Ovary (tissue), 9 donors: ENCODE measurements around the gene TBC1D32. TPM values are rescaled to one million over a fixed set of nuclear protein-coding genes. Genes with fewer than 3 reads are reported as not detected.

Experiments used
- DNase-seq, 5 donors: peaks; one replicate each; pipeline ENCODE4 v3.0.0-alpha.2; 2019 to 2020
- H3K27ac ChIP-seq, 2 donors: fragments of 200-600 bp; one replicate each; pipeline versions ENCODE4 v1.5.1 to v1.8.0; 2019 to 2022
- H3K27me3 ChIP-seq: fragments of 200-600 bp; one replicate; pipeline ENCODE4 v1.8.0; 2022
- H3K36me3 ChIP-seq: fragments of 200-600 bp; sonication (generic); one replicate; pipeline ENCODE4 v1.5.1; 2019
- H3K4me1 ChIP-seq: one replicate; pipeline ENCODE4 v1.8.1; 2013; ENCODE audit warnings: mild to moderate bottlenecking, moderate library complexity; ENCODE audit not compliant: insufficient read depth
- H3K4me3 ChIP-seq: fragments of 200-600 bp; sonication (generic); one replicate; pipeline ENCODE4 v1.5.1; 2017
- H3K9me3 ChIP-seq, 2 donors: fragments of 200-600 bp in 1 of 2; sonication (generic) in 1 of 2; one replicate each; pipeline versions ENCODE4 v1.5.1 to v1.8.1; 2013 to 2019; ENCODE audit warnings: mild to moderate bottlenecking in 1 of 2, moderate library complexity in 1 of 2
- CTCF ChIP-seq, 3 donors: fragments of 450-650 bp in 2 of 3; fragments of 200-600 bp in 1 of 3; IDR thresholded peaks; one replicate each; pipeline versions ENCODE4 v1.5.1 to v1.8.0; 2016 to 2022; ENCODE audit warnings: antibody characterized with exemption in 3 of 3, mild to moderate bottlenecking in 1 of 3
- EP300 ChIP-seq: sonication (generic); formaldehyde crosslinking; IDR thresholded peaks from one replicate; pipeline ENCODE4 v1.6.1; 2017; ENCODE audit warnings: antibody characterized with exemption
- POLR2A ChIP-seq: fragments of 450-650 bp; IDR thresholded peaks from one replicate; pipeline ENCODE4 v1.6.1; 2017; ENCODE audit warnings: antibody characterized with exemption, mild to moderate bottlenecking, moderate library complexity
- WGBS, 3 donors: extraction: QIAGEN DNeasy Blood & Tissue Kit in 1 of 3; methylation state at CpG; one replicate each; pipeline versions ENCODE4 v1.1.5 to v1.1.7; 2013 to 2017; 5-methylcytosine and 5-hydroxymethylcytosine counted together
- intact Hi-C, 4 donors: fragments of 100-400 bp; cut with DNase I; formaldehyde crosslinking; loops; one replicate each; pipeline versions ENCODE4 v1.11.0 to v1.15.1; 2022 to 2023
- polyA plus RNA-seq, 2 donors: library from polyadenylated mRNA; stranded (reverse); fragments of 200-250 nt in 1 of 2; fragments of 350-450 nt in 1 of 2; fragmentation: Illumina TruSeq in 1 of 2; extraction: RNeasy Lipid Tissue Mini Kit (QIAGEN cat#74804) in 1 of 2; gene quantifications; one replicate each; pipeline ENCODE4 v1.2.3, GENCODE V29; 2013 to 2014
- total RNA-seq, 7 donors: library from RNA; depleted of rRNA in 2 of 7; stranded (reverse); fragments of >200 nt in 2 of 7; fragmentation: NEBNext Ultra II Directional in 3 of 7; extraction: Animal tissue kit (Norgen Biotek cat#: 25700) in 3 of 7; gene quantifications; one replicate each; pipeline versions ENCODE4 v1.1.0 to v1.2.4, GENCODE V29; 2016 to 2023
- donor health status: DM: no; HTN: no; CAD: no; lungs with moderate emphysema.
- donor health status: DM: no; HTN: no; CAD: no.
- donor health status: Bipolar disorder and iron deficiency.
- donor health status: DM: yes; HTN: yes; CAD: no.
- donor health status: DM: no; HTN: no; CAD: no.
- donor health status: DM: yes; HTN: yes; CAD: no.

TBC1D32 gene
- total and polyA plus RNA-seq, 9 donors: 2.4 to 13.4 (median 7.8) TPM

GRCh38 chr6:121365536-121366521 lies 31.5 kb upstream of the TBC1D32 start:
- intact Hi-C loops: no loop called here
- no peak overlapping the region for H3K27ac ChIP-seq
- WGBS, 3 donors: 71 to 79% (median 75%) methylated on average over 8 of the region's 8 CpGs

DNA sequence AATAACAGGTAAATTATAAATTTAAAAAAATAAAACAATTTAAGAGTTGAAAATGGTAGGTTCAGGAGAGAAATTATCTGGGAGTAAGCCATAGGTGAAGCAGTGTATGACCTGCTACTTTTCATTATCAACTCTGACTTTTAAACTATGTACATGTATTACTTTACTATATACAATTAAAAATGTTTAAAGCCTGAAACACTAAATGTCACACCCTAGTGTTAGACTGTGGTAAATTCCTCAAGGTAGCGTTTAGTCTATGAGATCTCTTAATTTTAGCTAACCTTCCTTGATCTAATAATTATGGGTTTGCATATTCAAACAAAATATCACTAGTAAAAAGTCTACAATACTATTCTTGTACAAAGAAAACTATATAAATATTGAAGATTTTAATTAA lies 22.3 kb upstream of the TBC1D32 start:
- no peak for TF ChIP-seq CTCF (IDR thresholded peaks at IDR 0.05)
- Histone ChIP-seq H3K4me3 (no peak overlapping the region), H3K36me3 (no peaks in the 10 kb centered on the region), H3K9me3 (no peaks in the 10 kb centered on the region), H3K27ac (no peak overlapping the region), H3K4me1 (no peaks in the 10 kb centered on the region), H3K27me3 (no peaks in the 10 kb centered on the region)
- intact Hi-C loops: no loop called here
- WGBS, 3 donors: 96 to 98% (median 98%) methylated on average over 1 of the region's 1 CpG
- no peak for DNase-seq

More at GRCh38 chr6:121365536-121366521, 31.5 kb upstream of the TBC1D32 start:
- TF ChIP-seq POLR2A (no peak), CTCF (IDR thresholded peaks at IDR 0.05) (no peak), EP300 (no peak)
- no peaks in the 10 kb centered on the region for H3K4me1 ChIP-seq
- DNase-seq: no peak
- no peaks in the 10 kb centered on the region for H3K9me3 ChIP-seq
- H3K36me3 ChIP-seq: no peaks in the 10 kb centered on the region
- no peak overlapping the region for H3K4me3 ChIP-seq
- no peaks in the 10 kb centered on the region for H3K27me3 ChIP-seq

DNA sequence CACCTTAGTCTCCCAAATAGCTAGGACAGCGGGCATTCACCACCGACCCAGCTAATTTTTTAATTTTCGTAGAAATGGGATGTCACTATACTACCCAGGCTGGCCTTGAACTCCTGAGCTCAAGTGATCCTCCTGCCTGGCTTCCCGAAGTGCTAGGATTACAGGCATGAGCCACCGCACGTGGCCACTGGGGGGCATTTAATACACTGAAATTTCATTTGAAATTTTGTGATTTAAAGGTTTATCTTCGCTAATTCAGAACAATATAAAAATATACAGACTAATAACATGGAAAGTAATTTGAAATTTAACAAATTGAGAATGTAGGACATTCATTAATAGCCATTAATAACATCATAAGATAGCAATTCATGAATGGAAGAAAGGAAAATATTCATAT lies 20.5 kb upstream of the TBC1D32 start:
- no peak overlapping the region for H3K4me3 ChIP-seq
- H3K36me3 ChIP-seq: no peaks in the 10 kb centered on the region
- 42 to 62% (median 50%) methylated on average over 7 of the region's 7 CpGs for WGBS, 3 donors
- H3K27ac ChIP-seq: no peak overlapping the region
- DNase-seq: no peak
- no peak for TF ChIP-seq POLR2A
- TF ChIP-seq CTCF (IDR thresholded peaks at IDR 0.05): no peak
- no peak for TF ChIP-seq EP300
- intact Hi-C loops: no loop called here
- H3K27me3 ChIP-seq: no peaks in the 10 kb centered on the region
- H3K4me1 ChIP-seq: no peaks in the 10 kb centered on the region
- no peaks in the 10 kb centered on the region for H3K9me3 ChIP-seq

- Histone ChIP-seq H3K4me3 (no peak overlapping the region), H3K27ac (no peak overlapping the region), H3K27me3 (no peaks in the 10 kb centered on the region), H3K36me3 (no peaks in the 10 kb centered on the region), H3K4me1 (no peaks in the 10 kb centered on the region), H3K9me3 (no peaks in the 10 kb centered on the region)
- TF ChIP-seq CTCF (IDR thresholded peaks at IDR 0.05) (no peak), EP300 (no peak), POLR2A (no peak)
- WGBS, 3 donors: 35 to 71% (median 41%) methylated on average over 1 of the region's 1 CpG
- intact Hi-C loops: no loop called here
- DNase-seq: no peak
These were observed 18.7 kb upstream of the TBC1D32 start for GRCh38 chr6:121352941-121353340.
